Hepatocyte (in vitro differentiated cells): ENCODE measurements around the gene GABBR1.

Experiments used
- CTCF ChIP-seq: fragments of 200-600 bp; sonication (generic); IDR thresholded peaks from 2 replicates; pipeline ENCODE4 v1.5.1; 2016; ENCODE audit warnings: antibody characterized with exemption, mild to moderate bottlenecking; ENCODE audit not compliant: poor library complexity
- EZH2 ChIP-seq: fragments of 200-600 bp; sonication (generic); IDR thresholded peaks from 2 replicates; pipeline ENCODE4 v1.6.1; 2016; ENCODE audit warnings: antibody characterized with exemption, mild to moderate bottlenecking, borderline replicate concordance
- EZH2phosphoT487 ChIP-seq: fragments of 200-600 bp; sonication (generic); IDR thresholded peaks from one replicate; pipeline ENCODE4 v1.6.1; 2018; ENCODE audit warnings: antibody characterized with exemption, mild to moderate bottlenecking, low read depth, moderate library complexity; ENCODE audit not compliant: unreplicated experiment, severe bottlenecking

DNA sequence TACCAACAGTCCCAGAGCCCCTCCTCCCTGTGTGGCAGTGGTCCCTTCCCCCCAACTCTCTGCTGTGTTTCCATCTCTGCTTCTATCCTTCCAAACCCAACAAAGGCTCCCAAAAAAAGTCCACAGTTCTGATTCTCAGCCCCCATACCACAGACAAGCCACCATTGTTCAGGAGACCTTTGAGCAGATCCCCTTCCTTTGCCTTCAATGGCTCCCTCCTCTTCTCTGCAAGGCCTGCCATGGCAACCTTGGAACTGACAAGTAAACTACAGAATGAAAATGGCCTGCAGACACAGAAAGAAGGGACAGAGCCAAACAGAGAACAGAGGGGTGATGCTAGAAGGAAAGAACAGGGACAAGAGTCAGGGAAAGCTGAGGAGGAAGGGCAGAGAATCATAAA is 24.9 kb downstream of the GABBR1 start:
- TF ChIP-seq CTCF (no peak), EZH2 (no peak), EZH2phosphoT487 (no peak)
